GM21529 (cell line): Measurements from ENCODE around the gene ABHD17A.
"Not testable (repeated sequence)": the region's sequence is repeated elsewhere in the genome, so short reads cannot be mapped to it uniquely, and the experiment has no call there.

ENCODE experiments used
- ATAC-seq: cut with Tn5 transposase; IDR thresholded peaks from one replicate; pipeline ENCODE4 v1.9.1; 2021; ENCODE audit not compliant: unreplicated experiment

The ABHD17A gene

GRCh38 chr19:1881393-1882088 is 3.8 kb downstream of the ABHD17A start:
- ATAC-seq = not testable (repeated sequence)

- ATAC-seq = no peak
These were observed 4.5 kb downstream of the ABHD17A start for GRCh38 chr19:1880611-1881392.

DNA sequence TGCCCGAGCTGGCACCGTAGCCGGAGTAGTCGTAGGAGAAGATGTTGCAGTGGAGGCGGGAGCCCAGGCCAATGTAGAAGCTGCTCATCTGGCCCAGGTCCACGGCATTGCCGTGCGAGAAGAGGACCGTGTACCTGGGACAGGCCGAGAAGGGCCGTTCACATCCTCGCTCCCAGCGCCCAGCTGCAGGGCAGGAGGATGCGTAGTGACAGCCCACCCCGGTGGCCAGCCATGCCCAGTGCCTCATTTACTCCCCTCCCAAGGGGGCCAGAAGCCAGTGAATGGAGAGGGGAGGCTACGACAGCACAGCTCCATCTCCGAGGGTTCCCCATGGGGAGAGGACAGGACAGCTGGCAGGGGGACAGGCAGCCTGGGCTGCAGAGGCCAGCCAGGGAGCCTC is 5.3 kb downstream of the ABHD17A start:
- not testable (repeated sequence) for ATAC-seq

GRCh38 chr19:1878583-1878982 is 6.7 kb downstream of the ABHD17A start:
- ATAC-seq = not testable (repeated sequence)

- ATAC-seq = not testable (repeated sequence)
These were observed 8.0 kb downstream of the ABHD17A start for GRCh38 chr19:1877280-1877660.

DNA sequence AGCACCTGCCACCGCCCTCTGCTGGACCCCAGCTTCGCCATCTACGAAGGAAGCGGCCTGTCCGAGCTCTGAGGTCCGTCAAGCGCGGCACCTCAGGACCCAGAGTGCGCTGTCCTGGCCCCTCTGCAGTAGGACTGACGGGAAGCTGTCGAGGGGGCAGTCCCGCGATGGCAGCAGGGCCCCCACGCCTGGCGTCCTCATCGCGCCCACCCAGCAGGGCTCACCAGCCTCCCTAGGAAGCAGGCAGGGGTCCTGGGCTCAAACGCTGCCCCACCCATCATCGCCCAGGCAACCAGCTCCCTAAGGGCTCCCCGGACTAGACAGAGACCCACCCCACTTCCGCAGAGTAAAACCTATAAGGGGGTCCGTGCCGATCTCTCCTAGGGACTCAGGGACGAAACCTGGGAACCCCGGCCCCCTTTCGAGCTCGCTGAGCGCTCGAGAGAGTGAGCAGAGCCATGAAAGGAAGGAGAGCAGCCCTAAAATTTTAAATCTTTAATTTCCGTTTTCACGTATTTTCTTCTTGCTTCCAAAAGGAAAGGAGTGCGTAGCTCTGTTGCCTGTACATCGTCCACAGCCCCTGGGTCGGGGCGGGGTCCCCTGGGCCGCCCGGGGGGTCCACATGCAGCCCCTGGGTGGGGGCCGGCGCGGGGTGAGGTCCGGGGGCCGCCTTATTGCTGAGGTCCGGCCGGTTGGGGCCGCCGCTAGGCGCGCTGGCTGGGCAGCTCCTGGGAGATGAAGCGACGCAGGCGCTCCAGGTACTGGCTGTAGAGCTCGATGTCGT is 8.6 kb downstream of the ABHD17A start:
- peak; percentile 23 for ATAC-seq

DNA sequence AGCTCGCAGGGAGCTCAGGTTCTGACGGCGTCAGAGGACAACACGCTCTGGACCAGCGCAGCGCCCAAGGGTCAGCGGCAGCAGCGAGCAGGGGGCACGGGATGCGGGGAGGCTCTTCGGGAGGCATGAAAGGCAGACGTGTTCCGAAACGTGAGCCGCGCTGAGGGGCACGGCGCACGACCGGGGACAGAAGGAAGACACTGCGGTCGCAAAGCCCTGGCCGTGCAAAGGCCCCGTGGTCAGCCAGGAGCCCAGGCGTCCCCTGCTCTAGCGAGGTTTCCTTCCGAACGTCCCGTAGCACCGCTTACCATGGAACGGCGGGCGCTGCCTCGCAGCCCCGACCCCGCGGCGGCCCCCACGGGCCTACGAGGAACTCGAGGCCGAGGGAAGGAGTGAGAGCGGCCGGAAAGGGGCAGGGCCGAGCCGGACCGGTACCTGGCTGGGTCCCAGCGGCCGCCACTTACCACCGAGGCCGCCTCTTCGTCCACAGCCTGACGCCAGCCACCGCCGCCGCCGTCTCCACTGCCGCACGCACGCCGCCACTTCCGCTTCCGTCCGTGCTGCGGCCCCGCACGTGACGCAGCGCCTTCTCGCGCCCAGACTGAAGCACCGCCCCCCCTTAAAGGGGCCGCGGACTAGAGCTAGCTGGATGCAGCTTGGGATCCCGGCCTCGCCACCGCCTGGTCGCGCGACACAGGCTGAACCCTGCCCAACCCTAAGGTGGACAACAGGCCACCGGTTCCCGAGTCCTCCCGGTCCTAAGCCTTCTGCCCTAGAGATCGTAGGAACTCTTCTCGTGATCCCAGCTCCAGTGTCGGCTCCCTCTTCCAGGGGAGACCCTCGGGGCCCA is 9.4 kb downstream of the ABHD17A start:
- peak; percentile 72 for ATAC-seq

GRCh38 chr19:1875265-1875645 is 10.0 kb downstream of the ABHD17A start:
- not testable (repeated sequence) for ATAC-seq

DNA sequence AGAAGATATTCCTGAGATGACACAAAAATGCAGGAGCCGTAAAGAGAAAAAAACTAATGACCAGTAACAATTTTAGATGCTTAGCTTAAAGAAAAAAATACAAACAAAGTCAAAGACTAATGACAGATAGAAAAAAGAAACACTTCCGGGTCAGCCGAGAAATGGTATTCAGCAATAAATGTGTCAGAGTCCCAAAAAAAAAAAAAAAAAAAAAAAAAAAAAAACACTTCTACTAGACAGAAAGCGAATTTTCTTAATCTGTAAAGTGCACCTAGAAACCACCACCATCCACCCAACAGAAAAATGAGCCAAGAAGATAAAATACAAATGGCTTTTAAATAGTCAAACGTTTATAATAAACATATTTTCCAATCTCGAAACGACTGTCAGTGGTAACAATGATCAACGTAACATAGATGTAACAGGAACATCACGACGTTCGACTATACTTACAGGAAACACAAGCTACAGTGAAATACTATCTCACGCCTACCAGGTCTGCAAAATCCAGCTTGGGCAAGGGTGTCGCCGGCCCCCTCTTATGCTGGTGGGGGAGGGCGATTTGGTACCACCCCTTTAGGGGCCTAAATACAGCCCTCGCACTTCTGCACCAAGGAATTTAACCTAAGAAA is 10.6 kb downstream of the ABHD17A start:
- no peak for ATAC-seq

DNA sequence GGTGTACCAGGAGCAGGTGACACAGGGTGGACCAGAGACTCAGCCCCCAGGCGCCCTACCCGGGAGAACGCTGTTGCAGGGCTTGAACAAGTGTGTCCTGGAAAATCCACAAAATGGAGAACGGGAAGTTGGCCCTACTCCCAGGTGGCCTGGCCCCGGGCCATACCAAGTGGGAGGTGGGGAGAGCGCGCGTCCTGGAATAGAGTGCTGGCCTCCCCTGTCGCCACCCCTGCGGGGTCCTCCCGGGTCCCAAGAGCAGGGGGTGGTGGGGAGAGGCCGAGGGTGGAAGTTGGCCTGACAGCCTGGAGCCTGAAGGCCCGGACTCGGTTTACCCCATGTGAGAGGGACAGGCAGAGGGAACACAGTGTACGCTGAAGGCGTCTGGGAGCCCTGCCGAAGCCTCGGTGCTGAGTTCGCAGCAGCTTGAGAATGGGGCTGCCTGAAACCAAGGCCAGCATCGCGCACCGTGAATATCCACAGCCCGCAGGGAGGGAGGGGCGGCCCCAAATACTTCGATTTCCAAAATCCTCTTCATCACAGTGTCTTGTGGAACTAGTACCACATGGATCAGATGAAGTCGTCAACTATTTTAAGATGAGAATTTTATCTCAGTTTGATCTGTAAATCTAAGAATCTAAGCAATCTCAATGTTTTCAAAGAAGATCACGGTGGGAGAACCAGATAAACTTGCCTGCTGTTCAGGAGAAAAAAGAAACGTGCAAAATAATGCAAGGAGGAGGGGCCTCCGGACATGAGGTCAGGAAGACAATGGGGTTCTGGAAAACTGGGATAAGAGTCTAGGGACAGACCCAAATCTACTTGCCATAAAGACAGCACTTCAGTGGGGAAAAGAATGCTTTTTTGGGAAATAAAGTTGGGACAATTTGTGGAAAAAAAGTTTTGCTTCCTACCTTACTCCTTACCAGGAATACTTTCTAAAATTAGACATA is 11.5 kb downstream of the ABHD17A start:
- no peak for ATAC-seq

GRCh38 chr19:1872807-1873523 is 12.3 kb downstream of the ABHD17A start:
- ATAC-seq = no peak

- ATAC-seq = no peak
These were observed 13.7 kb downstream of the ABHD17A start for GRCh38 chr19:1871630-1872029.

GRCh38 chr19:1871140-1871597 is 14.1 kb downstream of the ABHD17A start:
- ATAC-seq = no peak

DNA sequence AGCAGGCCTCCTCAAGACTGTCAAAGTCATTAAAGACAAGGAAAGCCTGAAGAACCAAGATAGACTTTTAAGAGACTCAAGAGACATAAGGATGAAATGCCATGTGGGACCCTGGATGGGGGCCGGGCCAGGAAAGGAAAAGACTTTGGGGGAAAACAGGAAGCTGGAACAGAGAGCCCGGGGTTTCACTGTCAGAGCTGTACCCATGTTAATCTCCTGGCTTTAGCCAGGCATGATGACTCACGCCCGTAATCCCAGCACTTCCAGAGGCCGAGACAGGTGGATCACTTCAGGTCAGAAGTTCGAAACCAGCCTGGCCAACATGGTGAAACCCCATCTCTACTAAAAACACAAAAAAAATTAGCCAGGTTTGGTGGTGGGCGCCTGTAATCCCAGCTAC is 16.3 kb downstream of the ABHD17A start:
- ATAC-seq = no peak

DNA sequence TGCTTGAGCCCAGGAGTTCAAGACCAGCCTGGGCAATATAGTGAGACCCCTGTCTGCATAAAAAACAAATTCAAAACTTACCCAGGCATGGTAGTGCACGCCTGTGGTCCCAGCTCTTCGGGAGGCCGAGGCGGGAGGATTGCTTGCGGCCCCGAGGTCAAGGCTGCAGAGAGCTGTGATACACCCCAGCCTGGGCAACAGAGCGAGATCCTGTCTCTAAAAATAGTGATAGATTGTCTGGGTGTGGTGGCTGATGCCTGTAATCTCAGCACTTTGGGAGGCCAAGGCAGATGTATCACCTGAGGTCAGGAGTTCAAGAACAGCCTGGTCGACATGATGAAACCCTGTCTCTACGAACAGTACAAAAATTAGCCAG is 18.0 kb downstream of the ABHD17A start:
- no peak for ATAC-seq

DNA sequence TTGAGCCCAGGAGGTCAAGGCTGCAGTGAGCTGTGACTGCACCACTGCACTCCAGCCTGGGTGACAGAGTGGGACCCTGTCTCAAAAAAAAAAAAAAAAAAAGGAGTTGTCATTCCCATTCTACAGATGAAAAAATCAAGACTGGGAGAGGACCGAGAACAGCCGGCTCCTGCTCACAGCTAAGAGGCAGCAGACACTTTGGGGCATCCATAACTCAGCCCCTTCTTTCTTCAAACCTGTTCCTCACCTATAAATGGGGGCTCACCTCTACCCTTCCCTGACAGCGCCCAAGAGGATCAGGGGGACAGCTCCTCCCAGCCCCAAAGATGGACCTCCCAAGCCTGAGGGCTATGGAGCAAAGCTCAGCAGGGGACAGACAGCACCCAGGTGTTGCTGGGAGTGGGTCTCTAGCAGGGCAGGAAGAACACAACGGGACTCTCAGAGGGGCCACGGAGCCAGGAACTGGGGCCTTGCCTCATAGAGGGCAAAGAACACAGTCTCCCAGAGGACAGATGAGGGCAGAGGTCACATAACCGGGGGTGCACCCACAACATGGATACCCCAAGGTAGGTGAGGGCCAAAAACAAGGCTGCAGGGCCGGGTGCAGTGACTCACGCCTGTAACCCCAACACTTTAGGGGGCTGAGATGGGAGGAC is 18.5 kb downstream of the ABHD17A start:
- no peak for ATAC-seq

DNA sequence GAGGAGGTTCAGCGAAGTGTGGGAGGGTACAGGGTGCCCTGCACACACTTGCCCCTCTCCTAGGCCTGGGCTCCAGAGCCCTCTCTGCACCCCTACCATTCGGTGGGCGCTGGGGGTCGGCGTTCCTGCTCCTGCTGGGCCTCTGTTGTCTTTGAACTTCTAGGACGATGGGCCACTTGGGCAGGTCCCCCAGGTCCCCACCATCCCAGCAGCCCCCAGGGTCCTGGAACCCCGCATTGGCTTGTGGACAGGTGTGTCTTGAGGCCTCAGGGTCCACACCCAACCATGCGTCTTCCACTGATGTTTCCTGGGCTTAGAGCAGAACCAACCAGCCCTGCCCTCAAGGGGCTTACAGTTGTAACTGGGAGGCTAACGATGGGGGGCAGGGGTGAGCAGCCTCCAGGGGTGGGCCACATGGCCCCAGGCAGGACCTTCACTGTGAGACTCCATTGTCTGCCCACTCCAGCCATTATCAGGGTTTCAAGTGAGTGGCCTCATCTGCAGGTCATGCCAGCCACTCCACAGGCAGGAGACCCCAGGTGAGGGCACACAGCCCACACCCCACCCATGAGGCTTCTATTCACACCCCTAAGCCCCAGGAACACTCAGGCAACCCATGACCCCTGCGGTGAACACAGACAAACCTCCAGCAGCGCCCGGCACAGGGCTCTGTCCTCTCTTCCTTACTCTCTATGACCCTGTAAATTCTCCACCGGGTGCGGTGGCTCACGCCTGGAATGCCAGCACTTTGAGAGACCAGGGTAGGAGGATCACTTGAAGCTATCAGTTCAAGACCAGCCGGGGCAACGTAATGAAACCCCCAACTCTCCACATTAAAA is 19.9 kb downstream of the ABHD17A start:
- no peak for ATAC-seq
